ENCODE results near the gene HAGHL.

GRCh38 chr16:684961-685696, 41.8 kb upstream of the HAGHL start:
- TF ChIP-seq CEBPB (IDR thresholded peaks at IDR 0.05; ENCODE audit: low read depth) (no peak), SIN3A (IDR thresholded peaks at IDR 0.05; ENCODE audit: low read depth) (no peak), CTCF (IDR thresholded peaks at IDR 0.05 in 2 of 3, conservative IDR thresholded peaks at IDR 0.05 in 1 of 3; ENCODE audit: borderline replicate concordance in 1 of 3, insufficient read depth in 1 of 3, low read depth in 2 of 3, low read length in 2 of 3) (no peak), RAD21 (IDR thresholded peaks at IDR 0.05; ENCODE audit: low read depth) (no peak), EZH2phosphoT487 (IDR thresholded peaks at IDR 0.05; ENCODE audit: borderline replicate concordance) (no peak), EGR1 (IDR thresholded peaks at IDR 0.05; ENCODE audit: low read depth) (no peak), JUND (IDR thresholded peaks at IDR 0.05) (no peak), POLR2AphosphoS5 (IDR thresholded peaks at IDR 0.05; ENCODE audit: low read depth, low read length) (no peak), POLR2A (IDR thresholded peaks at IDR 0.05; ENCODE audit: borderline replicate concordance, extremely low read depth, insufficient read depth, insufficient read length) (peak; percentile 38), EZH2 (IDR thresholded peaks at IDR 0.05) (no peak), ZFX (IDR thresholded peaks at IDR 0.05) (no peak), ELF1 (IDR thresholded peaks at IDR 0.05; ENCODE audit: borderline replicate concordance, low read depth) (no peak), REST (IDR thresholded peaks at IDR 0.05; ENCODE audit: low read depth) (no peak)
